ENCODE data around the gene UST.

- TF ChIP-seq POLR2A (IDR thresholded peaks at IDR 0.05; ENCODE audit: low read length) = no peak
- no peak for TF ChIP-seq GATA1 (IDR thresholded peaks at IDR 0.05; ENCODE audit: low read depth, low read length)
Observed at GRCh38 chr6:149020319-149020718, 273.5 kb downstream of the UST start.

Measured in erythroblast (primary cell).